KOPT-K1 (cell line): Measurements from ENCODE around the gene TMEM250.

ENCODE experiments used
- H3K27ac ChIP-seq: fragments of 200-600 bp; sonication (generic); 2 replicates; pipeline ENCODE4 v1.5.1; 2016; ENCODE audit warnings: antibody characterized with exemption, mild to moderate bottlenecking, low read depth, low read length; ENCODE audit not compliant: poor library complexity, severe bottlenecking
- H3K36me3 ChIP-seq: fragments of 200-600 bp; sonication (generic); 2 replicates; pipeline ENCODE4 v1.5.1; 2017; ENCODE audit warnings: antibody characterized with exemption, mild to moderate bottlenecking, low read length, moderate library complexity; ENCODE audit not compliant: insufficient read depth
- H3K9me3 ChIP-seq: fragments of 200-600 bp; sonication (generic); 2 replicates; pipeline ENCODE4 v1.5.1; 2017; ENCODE audit warnings: antibody characterized with exemption, low read length, mild to moderate bottlenecking; ENCODE audit not compliant: insufficient read depth, poor library complexity, severe bottlenecking

Gene TMEM250

GRCh38 chr9:136141682-136142413 is 23.2 kb upstream of the TMEM250 start:
- no peaks in the 10 kb centered on the region for H3K36me3 ChIP-seq
- no peaks in the 10 kb centered on the region for H3K9me3 ChIP-seq
- no peak overlapping the region for H3K27ac ChIP-seq

GRCh38 chr9:136140966-136141365 is 22.3 kb upstream of the TMEM250 start:
- no peaks in the 10 kb centered on the region for H3K36me3 ChIP-seq
- H3K27ac ChIP-seq = no peak overlapping the region
- H3K9me3 ChIP-seq = no peaks in the 10 kb centered on the region

- Histone ChIP-seq H3K36me3 (no peaks in the 10 kb centered on the region), H3K27ac (no peak overlapping the region), H3K9me3 (no peaks in the 10 kb centered on the region)
Observed at GRCh38 chr9:136140046-136140445, 21.4 kb upstream of the TMEM250 start.

- H3K27ac ChIP-seq = no peak overlapping the region
- no peaks in the 10 kb centered on the region for H3K36me3 ChIP-seq
- H3K9me3 ChIP-seq = no peaks in the 10 kb centered on the region
Observed at GRCh38 chr9:136138566-136138965, 19.9 kb upstream of the TMEM250 start.

GRCh38 chr9:136137321-136138265 is 18.9 kb upstream of the TMEM250 start:
- Histone ChIP-seq H3K27ac (no peak overlapping the region), H3K36me3 (no peaks in the 10 kb centered on the region), H3K9me3 (no peaks in the 10 kb centered on the region)

- H3K36me3 ChIP-seq = no peaks in the 10 kb centered on the region
Observed at GRCh38 chr9:136136127-136136925, 17.7 kb upstream of the TMEM250 start.

GRCh38 chr9:136135326-136136126 is 16.9 kb upstream of the TMEM250 start:
- Histone ChIP-seq H3K9me3 (no peaks in the 10 kb centered on the region), H3K27ac (no peak overlapping the region), H3K36me3 (no peaks in the 10 kb centered on the region)

More at GRCh38 chr9:136136127-136136925, 17.7 kb upstream of the TMEM250 start:
- H3K27ac ChIP-seq = no peak overlapping the region
- no peaks in the 10 kb centered on the region for H3K9me3 ChIP-seq

GRCh38 chr9:136133959-136134484 is 15.3 kb upstream of the TMEM250 start:
- Histone ChIP-seq H3K27ac (no peak overlapping the region), H3K9me3 (no peaks in the 10 kb centered on the region), H3K36me3 (no peaks in the 10 kb centered on the region)

- no peaks in the 10 kb centered on the region for H3K9me3 ChIP-seq
- no peaks in the 10 kb centered on the region for H3K36me3 ChIP-seq
- H3K27ac ChIP-seq = no peak overlapping the region
Observed at GRCh38 chr9:136133191-136133958, 14.7 kb upstream of the TMEM250 start.

- Histone ChIP-seq H3K36me3 (no peaks in the 10 kb centered on the region), H3K9me3 (no peaks in the 10 kb centered on the region), H3K27ac (no peak overlapping the region)
Observed at GRCh38 chr9:136132512-136133050, 13.9 kb upstream of the TMEM250 start.

- Histone ChIP-seq H3K27ac (no peak overlapping the region), H3K9me3 (no peaks in the 10 kb centered on the region), H3K36me3 (no peaks in the 10 kb centered on the region)
Observed at GRCh38 chr9:136131629-136132511, 13.2 kb upstream of the TMEM250 start.

- Histone ChIP-seq H3K27ac (no peak overlapping the region), H3K36me3 (no peaks in the 10 kb centered on the region)
Observed at GRCh38 chr9:136129176-136129575, 10.5 kb upstream of the TMEM250 start.

More at GRCh38 chr9:136129176-136129575, 10.5 kb upstream of the TMEM250 start:
- no peaks in the 10 kb centered on the region for H3K9me3 ChIP-seq
